HG03439 (cell line): ENCODE measurements around the gene TLE3.

Experiments
- ATAC-seq: cut with Tn5 transposase; IDR thresholded peaks from one replicate; pipeline ENCODE4 v1.9.1; 2021; ENCODE audit warnings: mild to moderate bottlenecking, moderate library complexity; ENCODE audit not compliant: unreplicated experiment

The TLE3 gene

DNA sequence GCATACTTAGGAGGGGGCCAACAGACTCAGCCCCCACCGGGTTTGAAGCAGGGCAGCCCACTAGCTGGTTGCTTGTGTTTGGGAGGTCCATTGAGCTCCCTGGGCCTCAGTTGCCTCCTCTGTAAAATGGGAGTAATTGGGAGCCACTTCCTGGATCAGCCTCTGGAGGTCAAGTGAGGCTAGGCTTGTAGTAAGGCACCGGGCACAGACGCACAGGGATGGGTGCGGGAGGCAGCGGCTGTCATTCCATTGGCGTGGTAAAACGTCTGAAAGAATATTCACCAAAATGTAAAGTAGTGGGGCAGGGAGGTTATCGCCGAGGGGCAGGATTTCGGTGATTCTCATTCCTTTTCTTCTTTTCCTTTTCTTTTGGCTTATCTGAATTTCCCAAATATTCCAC lies 64.6 kb downstream of the TLE3 start:
- ATAC-seq, result no peak

DNA sequence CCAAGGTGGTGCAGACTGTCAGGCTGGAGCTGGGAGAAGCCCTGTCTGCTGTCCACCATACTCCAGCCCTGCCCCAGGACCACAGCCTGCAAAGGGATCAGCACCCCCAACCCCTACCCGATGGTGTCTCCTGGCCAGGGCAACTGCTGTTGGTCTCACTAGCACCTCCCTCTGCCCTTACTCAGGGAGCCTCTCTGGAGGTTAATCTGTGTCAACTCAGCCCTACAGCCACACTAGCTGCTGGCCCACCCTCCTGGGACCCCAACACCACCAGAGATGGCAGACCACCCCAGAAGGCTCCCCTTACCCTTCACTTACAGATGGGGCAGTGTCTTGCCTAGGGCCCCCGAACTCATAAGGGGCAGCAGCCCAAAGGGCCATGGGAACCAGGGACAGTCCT lies 65.2 kb downstream of the TLE3 start:
- no peak for ATAC-seq

DNA sequence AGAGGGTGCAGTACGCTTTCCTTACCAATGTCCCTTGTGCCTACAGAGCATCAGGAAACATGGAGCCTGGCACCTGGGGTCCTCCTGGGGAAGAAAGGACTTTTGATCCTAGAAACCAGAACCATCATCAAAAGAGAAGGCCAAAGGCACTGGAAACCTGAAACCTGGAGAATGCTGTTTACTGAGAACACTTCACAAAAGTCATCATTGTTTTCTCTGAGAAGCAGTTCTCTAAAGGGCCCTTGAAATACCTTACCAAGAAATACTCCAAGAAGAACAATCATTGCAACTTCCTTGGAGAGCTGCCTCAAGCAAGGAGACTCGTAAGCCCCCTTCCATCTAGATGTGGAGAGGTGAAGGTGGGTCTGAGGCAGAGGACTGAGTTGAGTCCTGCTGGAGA lies 66.0 kb downstream of the TLE3 start:
- no peak for ATAC-seq

DNA sequence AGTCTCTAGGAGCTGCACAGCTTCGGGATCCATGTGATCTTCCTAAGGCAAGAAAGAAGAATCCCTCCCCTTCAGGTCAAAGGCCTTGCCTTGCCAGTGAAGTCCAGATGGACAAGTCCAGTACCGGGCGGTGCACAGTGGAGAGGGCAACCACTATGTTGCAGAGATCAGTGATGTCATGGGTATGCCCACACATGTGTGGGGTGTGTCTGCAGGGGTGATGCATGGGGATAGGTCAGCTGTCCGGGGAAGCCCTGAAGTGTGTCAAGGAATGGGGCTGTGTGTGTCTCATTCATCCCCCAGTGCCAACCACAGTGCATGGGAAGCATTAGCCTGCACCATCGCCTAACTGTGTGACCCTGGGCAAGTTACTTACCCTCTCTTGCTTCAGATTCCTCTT lies 66.5 kb downstream of the TLE3 start:
- no peak for ATAC-seq

DNA sequence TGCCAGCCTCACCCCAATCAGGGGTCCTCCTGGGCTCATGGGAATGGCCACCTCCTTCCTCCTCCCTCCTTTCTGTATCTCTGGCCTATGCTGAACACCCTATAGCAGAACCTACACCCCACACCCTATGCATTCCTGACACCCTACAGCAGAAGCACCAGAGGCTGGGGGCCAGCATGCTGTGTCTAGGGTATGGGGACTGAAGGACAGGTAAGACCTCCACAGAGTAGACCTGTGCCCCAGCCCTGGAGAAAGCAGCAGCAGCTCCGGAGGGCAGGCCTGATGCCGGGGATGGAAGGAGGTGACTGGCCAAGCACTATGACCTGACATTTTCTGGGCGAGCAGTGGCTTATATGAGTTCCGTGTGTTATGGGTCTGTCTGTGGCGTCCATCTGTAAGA lies 66.9 kb downstream of the TLE3 start:
- no peak for ATAC-seq

DNA sequence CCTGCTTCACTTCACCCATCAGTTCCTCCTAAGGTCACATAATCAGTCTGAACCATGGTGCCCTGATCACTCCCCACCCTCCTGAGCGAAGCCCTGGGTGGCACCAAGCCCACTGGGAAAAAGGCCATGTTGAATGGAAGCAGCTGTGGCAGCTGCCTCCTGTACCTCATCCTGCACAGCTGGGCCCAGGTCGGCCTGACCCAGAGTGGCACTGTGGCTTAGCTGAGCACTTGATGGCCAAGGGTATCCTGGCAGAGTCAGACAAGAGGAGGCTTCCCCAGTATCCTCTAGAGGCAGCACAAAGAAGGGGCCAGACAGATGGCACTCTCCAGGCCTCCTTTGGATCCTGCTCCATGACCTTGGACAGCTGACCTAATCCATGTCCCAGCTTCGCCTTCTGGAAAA lies 68.4 kb downstream of the TLE3 start:
- ATAC-seq, result no peak

DNA sequence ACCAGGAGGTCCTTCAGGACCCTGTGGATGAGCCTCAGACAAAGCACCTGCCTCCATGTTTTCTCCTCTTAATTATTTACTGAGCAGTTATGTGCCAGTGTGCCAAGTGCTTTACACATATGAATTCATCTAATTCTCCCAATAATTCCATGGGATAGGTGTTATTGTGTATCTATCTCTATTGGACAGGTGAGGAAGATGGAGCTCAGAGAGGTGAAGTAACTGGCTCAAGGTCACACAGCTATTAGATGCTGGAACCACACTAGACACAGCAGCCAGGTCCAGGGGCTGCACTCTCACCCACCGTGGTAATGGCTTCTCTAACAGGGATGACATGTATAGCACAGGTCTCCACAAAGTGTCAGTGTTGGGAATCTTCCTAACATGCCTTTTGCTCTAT lies 70.2 kb downstream of the TLE3 start:
- ATAC-seq, result no peak

DNA sequence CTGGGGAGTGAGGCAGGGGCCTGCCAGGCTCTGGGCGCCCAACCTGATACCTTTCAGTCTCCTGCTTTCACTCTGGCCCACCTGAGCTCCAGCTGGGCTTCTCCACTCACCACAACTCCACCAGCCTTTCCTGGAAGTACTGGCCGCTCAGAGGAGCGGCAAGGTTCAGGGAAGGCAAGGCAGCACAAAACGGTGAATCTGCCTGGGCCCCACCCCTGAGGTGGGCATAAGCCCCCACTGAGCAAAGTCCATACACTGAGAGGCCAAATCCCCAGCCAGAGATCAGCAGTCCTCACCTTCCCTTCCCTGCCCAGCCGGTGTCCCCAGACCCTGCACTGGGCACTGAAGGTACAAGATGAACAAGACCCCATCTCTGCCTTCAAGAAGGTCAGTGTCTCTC lies 70.7 kb downstream of the TLE3 start:
- no peak for ATAC-seq

DNA sequence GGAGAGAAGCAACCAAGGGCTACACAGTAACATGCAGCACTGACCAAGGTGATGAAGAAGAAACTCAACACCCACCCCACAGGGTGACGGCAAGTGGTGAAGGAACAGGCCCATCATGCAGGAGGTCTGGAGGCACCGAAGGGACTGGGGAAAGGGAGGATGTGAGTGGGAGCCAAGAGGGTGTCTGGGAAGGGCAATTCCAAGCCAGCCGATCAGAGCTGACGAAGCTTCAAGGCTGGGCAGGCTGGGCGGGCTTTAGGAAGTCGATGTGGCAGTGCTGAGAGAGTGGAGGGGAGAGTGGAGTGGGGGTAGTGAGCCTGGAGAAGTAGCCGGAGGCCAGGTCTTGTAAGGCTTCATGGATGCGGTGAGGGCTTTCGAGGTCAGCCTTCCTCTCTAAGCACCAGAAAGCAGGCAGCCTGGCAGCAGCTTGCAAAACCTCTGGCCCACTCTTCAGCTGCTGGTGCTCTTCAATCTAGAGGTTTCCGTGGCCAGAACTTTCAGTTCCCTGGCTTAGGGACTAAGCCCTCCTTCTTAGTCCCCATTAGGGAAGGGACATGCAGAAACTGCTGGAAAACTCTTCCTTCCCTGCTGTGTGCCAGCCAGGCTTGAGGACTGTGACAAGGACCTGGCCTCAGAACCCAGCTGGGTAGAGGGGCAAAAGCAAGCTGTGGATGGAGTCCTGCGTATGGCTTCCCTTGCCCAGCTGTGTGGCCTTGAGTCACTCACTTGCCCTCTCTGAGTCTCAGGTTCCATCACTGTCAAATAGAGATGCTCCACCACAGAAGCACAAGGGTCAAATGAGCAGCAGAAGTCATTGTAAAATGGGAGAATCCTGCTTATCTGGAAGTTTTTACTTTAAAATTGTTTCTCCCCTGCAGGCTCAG lies 72.1 kb downstream of the TLE3 start:
- no peak for ATAC-seq

DNA sequence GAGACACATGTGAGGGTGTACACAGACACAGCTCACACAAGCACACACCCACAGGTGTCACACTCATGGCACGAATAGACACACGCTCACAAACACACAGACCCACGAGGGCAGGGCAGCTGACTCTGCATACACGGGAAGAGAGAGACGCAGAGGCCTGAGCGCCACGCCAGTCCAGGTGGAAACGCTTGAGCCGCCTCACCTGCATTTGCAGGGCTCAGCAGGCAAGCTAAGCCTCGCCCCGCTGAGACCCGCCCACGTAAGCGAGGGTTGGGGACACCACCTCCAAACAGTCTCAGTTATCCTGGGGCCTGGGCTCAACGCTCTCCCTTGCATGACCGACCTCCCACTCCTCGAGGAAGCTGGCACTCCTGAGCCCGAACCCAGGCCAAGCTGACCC lies 73.2 kb downstream of the TLE3 start:
- no peak for ATAC-seq

DNA sequence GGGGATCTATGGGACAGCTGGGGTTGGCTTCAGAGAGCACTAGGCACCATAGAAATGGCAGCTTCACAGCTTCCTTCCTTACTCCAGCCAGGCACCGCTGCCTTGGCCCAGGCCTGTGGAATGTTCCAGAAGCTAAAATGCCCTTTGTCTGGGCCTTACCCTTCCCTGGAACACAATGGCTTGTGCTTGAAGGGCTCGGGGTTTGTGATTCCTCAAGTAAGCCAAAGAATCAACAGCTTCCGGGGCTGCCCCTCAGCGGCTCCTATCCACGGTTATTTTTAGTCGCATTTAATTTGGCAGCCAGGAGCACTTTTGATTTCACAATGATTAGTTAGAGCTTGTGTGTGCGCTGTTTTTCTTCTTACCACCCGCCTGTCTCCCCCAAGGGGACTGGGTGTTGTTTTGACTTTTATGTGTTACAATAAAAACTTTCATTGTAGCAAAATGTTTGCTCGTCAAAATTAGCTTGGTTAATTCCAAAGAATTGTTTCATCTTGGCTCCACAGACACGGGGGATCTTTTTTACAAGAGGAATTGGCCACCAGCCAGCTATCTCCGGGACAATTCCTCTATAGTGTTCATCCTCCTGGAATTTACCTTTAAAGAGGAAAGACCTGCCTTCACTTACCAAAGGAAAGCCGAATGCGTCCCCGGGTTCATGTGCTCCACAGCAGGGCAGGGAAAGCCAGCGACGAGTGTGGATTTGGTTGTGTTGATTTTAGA lies 73.8 kb downstream of the TLE3 start:
- no peak for ATAC-seq

DNA sequence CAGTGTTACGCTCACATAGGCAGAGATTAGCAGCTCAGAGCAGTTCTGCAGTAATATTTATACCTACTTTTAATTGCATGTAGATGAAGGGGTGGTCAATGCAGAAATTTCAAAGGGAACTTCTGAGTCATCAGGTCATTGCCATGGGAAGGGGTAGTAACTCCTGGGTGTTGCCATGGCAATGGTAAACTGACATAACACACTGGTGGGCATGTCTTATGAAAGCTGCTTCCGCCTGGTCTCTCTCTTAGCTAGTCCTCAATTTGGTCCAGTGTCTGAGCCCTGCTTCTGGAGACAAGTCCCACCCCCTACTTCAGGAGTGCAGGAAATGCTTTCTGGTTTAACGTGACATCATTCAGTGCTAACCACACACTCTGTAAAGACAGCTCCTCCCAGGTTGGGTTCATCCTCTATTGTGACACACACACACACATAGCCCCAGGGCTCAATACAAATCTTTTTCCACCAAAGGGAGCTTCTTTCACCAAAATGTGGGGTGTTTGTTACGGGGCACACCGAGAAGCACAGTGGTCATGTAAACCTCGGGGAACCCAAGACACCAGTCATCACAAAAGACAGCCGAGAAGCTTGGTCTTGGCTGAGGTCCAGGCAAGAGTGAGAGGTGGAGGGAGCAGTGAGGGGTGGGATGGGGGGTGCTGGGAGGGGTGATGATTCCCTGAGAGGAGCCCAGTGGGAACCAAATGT lies 74.5 kb downstream of the TLE3 start:
- ATAC-seq, result peak; percentile 58

DNA sequence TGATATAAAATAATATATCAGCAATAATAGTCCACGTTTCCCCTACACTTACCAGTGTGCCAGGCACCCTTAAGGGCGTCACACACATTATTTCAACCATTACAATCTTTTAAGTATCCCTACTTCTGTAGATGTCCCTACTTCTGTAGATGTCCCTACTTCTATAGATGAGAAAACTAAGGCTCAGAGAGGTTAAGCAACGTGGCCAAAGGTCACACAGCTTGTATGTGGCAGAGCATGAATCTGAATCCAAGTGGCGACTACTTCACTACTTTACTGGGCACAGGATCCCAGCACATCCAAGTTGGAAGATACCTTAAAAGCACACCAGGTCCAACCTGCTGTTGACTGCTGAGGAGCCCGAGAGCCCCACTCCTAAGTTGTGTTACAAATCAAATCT lies 77.5 kb downstream of the TLE3 start:
- ATAC-seq, result no peak

DNA sequence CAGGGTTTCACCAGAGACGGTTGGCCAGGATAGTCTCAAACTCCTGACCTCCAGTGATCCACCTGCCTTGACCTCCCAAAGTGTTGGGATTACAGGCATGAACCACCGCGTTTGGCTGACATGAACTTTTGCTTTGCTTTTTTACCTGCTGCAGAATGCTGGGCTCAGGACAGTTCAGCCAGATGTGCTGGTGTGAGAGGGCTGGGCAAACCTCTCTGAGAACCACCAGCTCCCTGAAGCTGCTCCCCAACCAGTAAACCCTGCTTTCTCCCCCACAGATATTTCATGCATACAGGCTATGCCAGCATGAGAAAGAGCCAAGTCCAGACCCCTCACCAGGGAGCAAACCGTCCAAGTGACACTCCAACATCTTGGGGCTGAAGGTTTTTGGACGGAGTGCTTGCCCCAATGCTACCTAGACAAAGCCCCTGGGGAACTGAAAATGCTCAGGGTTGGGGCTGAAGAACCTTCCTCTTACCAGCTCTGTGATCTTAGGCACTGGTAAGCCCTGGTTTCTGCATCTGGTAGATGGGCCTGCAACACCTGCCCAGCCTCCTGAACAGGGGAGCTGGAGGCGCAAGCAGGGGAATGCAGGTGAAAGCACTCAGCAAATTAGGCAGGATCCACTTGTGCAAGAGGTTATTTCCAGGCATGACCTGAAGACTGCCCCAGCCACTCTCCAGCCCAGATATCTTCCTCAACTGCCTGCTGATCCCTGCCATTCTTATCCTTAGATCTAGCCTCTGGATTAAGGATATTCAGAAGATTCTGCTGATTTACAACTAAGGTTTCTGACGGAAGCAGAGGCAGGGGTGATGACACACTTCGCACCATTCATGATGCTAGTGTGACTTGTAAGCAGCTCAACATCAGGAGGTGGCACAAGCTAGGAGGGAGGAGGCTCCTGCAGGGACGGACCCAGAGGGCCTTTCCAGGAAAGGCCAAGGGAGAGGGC lies 78.8 kb downstream of the TLE3 start:
- ATAC-seq, result no peak

DNA sequence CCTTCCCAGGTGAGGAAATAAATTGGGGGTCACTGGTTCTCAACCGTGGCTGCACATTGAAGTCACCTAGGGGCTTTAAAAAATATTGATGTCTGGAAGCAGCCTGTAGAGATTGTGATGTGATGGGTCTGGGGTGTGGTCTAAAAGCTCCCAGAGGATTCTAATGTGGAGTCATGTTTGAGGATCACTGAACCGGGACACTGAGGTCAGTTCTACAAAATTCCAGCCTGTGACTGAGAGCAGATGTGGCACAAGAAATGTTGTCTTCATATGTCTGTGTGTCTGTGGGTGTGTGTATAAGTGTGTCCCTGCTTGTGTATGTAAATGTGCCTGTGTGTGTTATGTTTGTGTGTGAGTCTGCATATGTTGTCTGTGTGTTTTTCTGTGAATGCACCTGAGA lies 79.9 kb downstream of the TLE3 start:
- ATAC-seq, result no peak

DNA sequence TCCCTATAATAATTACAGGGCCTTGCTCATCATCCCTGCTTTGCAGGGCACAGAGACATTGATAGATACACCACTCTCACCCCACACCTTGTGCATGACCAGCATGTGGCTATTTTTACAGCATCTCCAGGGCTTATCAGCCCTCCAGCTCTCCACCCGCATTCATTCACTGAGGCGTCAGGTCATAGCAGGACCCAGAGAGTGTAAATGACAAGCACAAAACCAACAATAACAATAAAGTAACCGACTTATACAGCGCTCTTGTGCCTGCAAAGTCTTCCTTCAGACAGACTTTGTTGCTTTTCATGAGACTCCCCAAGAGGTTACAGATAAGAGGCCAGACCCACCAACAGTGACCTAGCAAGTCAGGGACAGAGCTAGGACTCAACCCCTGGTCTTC lies 80.7 kb downstream of the TLE3 start:
- no peak for ATAC-seq

DNA sequence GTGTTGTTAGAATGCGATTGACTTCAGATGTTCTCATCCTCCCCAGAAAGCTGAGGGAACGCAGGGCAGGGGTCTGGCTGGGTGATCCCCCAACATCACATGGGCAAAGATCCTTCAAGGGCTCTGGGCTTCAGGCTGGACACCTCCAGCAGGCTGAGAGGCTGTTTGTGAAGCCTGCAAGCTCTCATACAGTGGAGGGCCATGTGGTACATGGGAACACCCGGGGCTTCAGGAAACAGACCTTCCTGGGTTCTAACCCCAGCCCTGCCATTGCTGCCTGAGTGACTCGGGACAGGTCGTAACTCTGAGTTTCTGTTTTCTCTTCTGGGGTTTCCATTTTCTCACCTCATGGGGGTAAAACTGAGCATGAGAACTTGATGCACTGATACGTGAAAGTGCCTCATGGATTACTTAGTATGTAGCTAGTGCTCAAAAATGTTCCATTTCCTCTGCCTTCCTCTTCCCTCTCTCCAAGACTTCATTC lies 81.2 kb downstream of the TLE3 start:
- no peak for ATAC-seq

DNA sequence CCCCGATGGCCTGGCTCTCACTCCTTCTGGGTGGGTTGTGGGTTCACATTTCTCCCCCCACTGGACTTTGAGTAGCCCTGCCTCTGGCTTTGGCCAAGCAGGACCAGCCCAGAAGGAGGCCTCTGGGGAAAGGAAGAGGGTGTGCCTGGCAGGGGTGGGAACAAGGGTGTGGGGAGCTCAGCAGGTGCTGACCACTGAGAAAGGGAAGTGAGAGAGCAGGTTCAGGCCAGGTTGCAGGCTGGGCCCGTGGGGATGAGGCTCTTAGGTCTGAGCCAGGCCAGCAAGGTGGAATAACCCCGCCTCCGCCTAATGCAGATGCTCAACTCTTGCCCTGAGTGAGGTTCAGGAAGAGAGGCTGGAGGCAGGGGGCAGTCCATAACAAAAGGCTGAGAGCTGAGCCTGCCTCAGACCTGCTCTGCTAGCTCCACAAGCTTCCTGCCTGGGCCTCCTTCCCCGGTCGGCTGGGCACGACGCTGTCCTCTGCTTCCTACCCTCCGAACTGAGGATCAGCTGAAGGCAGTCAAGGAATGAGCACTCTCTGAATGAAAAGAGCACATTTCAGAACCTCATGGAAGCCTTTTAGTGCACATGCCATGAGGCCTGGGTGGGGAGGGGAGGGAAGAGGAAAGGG lies 82.7 kb downstream of the TLE3 start:
- peak; percentile 75 for ATAC-seq

DNA sequence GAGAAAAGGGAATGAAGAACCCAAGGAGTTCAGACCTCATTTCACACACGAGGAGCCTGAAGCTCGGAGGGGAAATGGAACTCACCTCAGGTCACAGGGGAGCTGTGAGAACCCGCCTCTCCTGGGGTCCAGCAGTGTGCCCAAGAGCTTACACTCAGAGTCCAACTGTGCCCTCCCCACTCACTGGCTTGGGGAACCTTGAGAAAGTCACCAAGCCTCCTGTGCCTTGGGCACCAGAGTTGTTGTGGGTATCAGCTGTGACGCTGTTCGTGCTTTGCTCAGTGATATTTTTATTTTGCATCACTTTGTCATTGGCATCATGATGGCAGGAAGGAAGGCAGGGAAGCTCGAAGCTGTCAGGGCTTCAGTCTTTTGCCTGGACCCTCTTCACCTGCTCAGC lies 83.4 kb downstream of the TLE3 start:
- ATAC-seq, result no peak

DNA sequence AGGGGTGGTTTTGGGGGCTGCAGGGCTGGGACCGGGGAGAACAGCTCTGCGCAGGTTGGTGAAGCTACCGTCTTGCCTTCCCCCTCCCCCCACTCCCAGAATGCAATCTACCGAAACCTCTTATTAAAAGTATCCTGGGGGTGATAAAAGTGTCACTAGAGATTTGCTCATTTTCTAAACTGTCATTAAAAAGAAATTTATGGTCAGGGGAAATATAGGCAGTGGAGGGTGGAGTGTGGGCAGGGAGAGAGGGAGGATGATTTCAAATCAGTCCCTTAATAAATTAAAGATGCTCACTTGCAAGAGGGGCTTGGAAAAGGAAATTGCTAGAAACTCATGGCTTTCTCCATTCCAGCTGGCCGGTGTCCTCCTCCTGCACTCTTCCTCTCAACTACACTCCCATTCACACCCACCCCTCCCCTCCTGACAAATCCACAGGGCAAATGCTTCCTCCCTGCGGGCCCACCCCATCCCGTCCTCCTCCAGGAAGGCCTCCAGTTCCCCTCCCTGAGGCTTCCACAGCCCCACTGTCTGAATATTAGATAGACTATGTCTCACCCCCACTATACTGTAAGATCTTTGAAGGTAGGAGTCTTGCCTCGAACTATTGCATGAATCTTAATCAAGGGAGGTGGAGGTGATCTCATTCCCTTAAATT lies 83.9 kb downstream of the TLE3 start:
- no peak for ATAC-seq
